Type B pancreatic cell (in vitro differentiated cells): Measurements from ENCODE around the gene BIN1. TPM values are rescaled to one million over a fixed set of nuclear protein-coding genes. Genes with fewer than 3 reads are reported as not detected.

Experiments
- DNase-seq: peaks from one replicate; pipeline ENCODE4 v3.0.0; 2021; ENCODE audit warnings: mixed read lengths; ENCODE audit not compliant: unreplicated experiment; ENCODE audit errors: extremely low spot score
- H3K27ac Mint-ChIP-seq: 2 replicates; pipeline ENCODE4 v1.8.0; 2021; ENCODE audit warnings: mild to moderate bottlenecking, mixed read lengths
- H3K27me3 Mint-ChIP-seq: 2 replicates; pipeline ENCODE4 v1.8.0; 2021; ENCODE audit warnings: mixed read lengths
- H3K36me3 Mint-ChIP-seq: 2 replicates; pipeline ENCODE4 v1.8.0; 2021; ENCODE audit warnings: mixed read lengths
- H3K4me1 Mint-ChIP-seq: one replicate; pipeline ENCODE4 v1.8.0; 2021; ENCODE audit warnings: mixed read lengths; ENCODE audit not compliant: unreplicated experiment
- H3K4me3 Mint-ChIP-seq: 2 replicates; pipeline ENCODE4 v1.8.0; 2021; ENCODE audit warnings: mild to moderate bottlenecking, mixed read lengths
- H3K9me3 Mint-ChIP-seq: 2 replicates; pipeline ENCODE4 v1.8.0; 2021; ENCODE audit warnings: mixed read lengths
- CTCF ChIP-seq: fragments of 200-600 bp; sonication (generic); conservative IDR thresholded peaks from 2 replicates; pipeline ENCODE4 v1.5.0; 2021; ENCODE audit warnings: antibody characterized with exemption, mild to moderate bottlenecking
- long read RNA-seq: library from polyadenylated mRNA; unstranded; transcript quantifications from one replicate; pipeline ENCODE4 v2.0.0, GENCODE V29; 2020
- total RNA-seq: library from RNA; stranded (reverse); gene quantifications from 2 replicates; pipeline ENCODE4 v1.2.1, GENCODE V29; 2021; ENCODE audit warnings: low replicate concordance

BIN1 gene
- 26.3 and 63.4 TPM in 2 replicates for total RNA-seq
- long read RNA-seq, partial matches to known transcripts: 1 of 2 reads
- long read RNA-seq, other reads (novel, unspliced or antisense): 1 of 2 reads

- peak; percentile 88 for DNase-seq
- H3K4me3 Mint-ChIP-seq: peak within 1 kb of the TSS; percentile 87
- peak within 1 kb of the TSS; percentile 82 for H3K27ac Mint-ChIP-seq
- TF ChIP-seq CTCF: no peak
- no peaks in the 10 kb centered on the region for H3K36me3 Mint-ChIP-seq
- H3K27me3 Mint-ChIP-seq: peaks cover 10% of the 10 kb centered on the region
- no peaks in the 10 kb centered on the region for H3K9me3 Mint-ChIP-seq
- H3K4me1 Mint-ChIP-seq: peaks cover 23% of the 10 kb centered on the region
These were observed at the start of gene BIN1 for GRCh38 chr2:127106991-127107621. Gene BIN1 (minus strand): TSS chr2:127107154. CDS start chr2:127106943, 211 bp downstream.

GRCh38 chr2:127155947-127156346, 49.0 kb upstream of the BIN1 start:
- no peaks in the 10 kb centered on the region for H3K36me3 Mint-ChIP-seq
- no peaks in the 10 kb centered on the region for H3K27me3 Mint-ChIP-seq
- no peaks in the 10 kb centered on the region for H3K9me3 Mint-ChIP-seq
- H3K4me3 Mint-ChIP-seq: no peak overlapping the region
- H3K27ac Mint-ChIP-seq: no peak overlapping the region
- DNase-seq: peak; percentile 40
- H3K4me1 Mint-ChIP-seq: peaks cover 21% of the 10 kb centered on the region
- no peak for TF ChIP-seq CTCF

- H3K4me3 Mint-ChIP-seq: no peak overlapping the region
- H3K4me1 Mint-ChIP-seq: peaks cover 21% of the 10 kb centered on the region
- no peak for TF ChIP-seq CTCF
- no peaks in the 10 kb centered on the region for H3K27me3 Mint-ChIP-seq
- no peaks in the 10 kb centered on the region for H3K36me3 Mint-ChIP-seq
- DNase-seq: peak; percentile 31
- H3K27ac Mint-ChIP-seq: peak overlapping the region; percentile 1
- H3K9me3 Mint-ChIP-seq: no peaks in the 10 kb centered on the region
These were observed 48.2 kb upstream of the BIN1 start for GRCh38 chr2:127155028-127155581.

- no peak for TF ChIP-seq CTCF
- peaks cover 21% of the 10 kb centered on the region for H3K4me1 Mint-ChIP-seq
- H3K27ac Mint-ChIP-seq: no peak overlapping the region
- H3K36me3 Mint-ChIP-seq: no peaks in the 10 kb centered on the region
- no peaks in the 10 kb centered on the region for H3K27me3 Mint-ChIP-seq
- no peak overlapping the region for H3K4me3 Mint-ChIP-seq
- no peaks in the 10 kb centered on the region for H3K9me3 Mint-ChIP-seq
- DNase-seq: peak; percentile 39
These were observed 47.4 kb upstream of the BIN1 start for GRCh38 chr2:127154396-127154795.

GRCh38 chr2:127153691-127154158, 46.8 kb upstream of the BIN1 start:
- Mint-ChIP-seq H3K27me3 (no peaks in the 10 kb centered on the region), H3K36me3 (no peaks in the 10 kb centered on the region), H3K4me1 (peaks cover 21% of the 10 kb centered on the region), H3K9me3 (no peaks in the 10 kb centered on the region), H3K27ac (no peak overlapping the region), H3K4me3 (no peak overlapping the region)
- peak; percentile 47 for DNase-seq
- no peak for TF ChIP-seq CTCF
